Measurements from ENCODE around the gene KRTAP4-12. TPM values are rescaled to one million over a fixed set of nuclear protein-coding genes. Genes with fewer than 3 reads are reported as not detected.
"Not testable (repeated sequence)": the region's sequence is repeated elsewhere in the genome, so short reads cannot be mapped to it uniquely, and the experiment has no call there.

The KRTAP4-12 gene
- total RNA-seq, 1 donor from 2014 or later, result not detected

GRCh38 chr17:41133880-41134735 is 10.1 kb upstream of the KRTAP4-12 start:
- DNase-seq (ENCODE audit: low spot score) (no peak), ATAC-seq (no peak)
- intact Hi-C loops (cut with DNase I), result no loop called here

- DNase-seq (ENCODE audit: low spot score) (no peak), ATAC-seq (no peak)
- intact Hi-C loops (cut with DNase I), result no loop called here
Measured at GRCh38 chr17:41131979-41132378, 8.0 kb upstream of the KRTAP4-12 start.

- intact Hi-C loops (cut with DNase I), result no loop called here
- DNase-seq (ENCODE audit: low spot score), result no peak
- no peak for ATAC-seq
Measured at GRCh38 chr17:41127371-41127770, 3.4 kb upstream of the KRTAP4-12 start.

GRCh38 chr17:41126412-41126811 is 2.4 kb upstream of the KRTAP4-12 start:
- intact Hi-C loops (cut with DNase I), result no loop called here
- no peak for DNase-seq (ENCODE audit: low spot score)
- no peak for ATAC-seq

- DNase-seq (ENCODE audit: low spot score), result no peak
Measured at GRCh38 chr17:41125064-41125463, 1.1 kb upstream of the KRTAP4-12 start.

GRCh38 chr17:41123292-41123990 is 541 bp downstream of the KRTAP4-12 start:
- ATAC-seq; intact Hi-C loops (cut with DNase I); DNase-seq (ENCODE audit: low spot score): not testable (repeated sequence)

More at GRCh38 chr17:41125064-41125463, 1.1 kb upstream of the KRTAP4-12 start:
- intact Hi-C loops (cut with DNase I), result no loop called here
- no peak for ATAC-seq

GRCh38 chr17:41121742-41122141 is 2.2 kb downstream of the KRTAP4-12 start:
- no peak for ATAC-seq
- no peak for DNase-seq (ENCODE audit: low spot score)
- intact Hi-C loops (cut with DNase I), result no loop called here

- ATAC-seq; intact Hi-C loops (cut with DNase I); DNase-seq (ENCODE audit: low spot score): not testable (repeated sequence)
Measured at GRCh38 chr17:41119696-41120690, 4.0 kb downstream of the KRTAP4-12 start.

GRCh38 chr17:41118721-41119120 is 5.3 kb downstream of the KRTAP4-12 start:
- no peak for DNase-seq (ENCODE audit: low spot score)
- intact Hi-C loops (cut with DNase I), result no loop called here
- no peak for ATAC-seq

GRCh38 chr17:41117846-41118386 is 6.1 kb downstream of the KRTAP4-12 start, which contains the start of gene KRTAP4-11:
Gene KRTAP4-11 (minus strand): TSS chr17:41118373. CDS start chr17:41118315, 58 bp downstream.
- ATAC-seq, result not testable (repeated sequence)

GRCh38 chr17:41116297-41116696 is 7.7 kb downstream of the KRTAP4-12 start:
- intact Hi-C loops (cut with DNase I), result no loop called here
- no peak for DNase-seq (ENCODE audit: low spot score)
- no peak for ATAC-seq

More at GRCh38 chr17:41117846-41118386, 6.1 kb downstream of the KRTAP4-12 start, which contains the start of gene KRTAP4-11:
- intact Hi-C loops (cut with DNase I); DNase-seq (ENCODE audit: low spot score): not testable (repeated sequence)

- ATAC-seq (no peak), DNase-seq (ENCODE audit: low spot score) (no peak)
- intact Hi-C loops (cut with DNase I), result no loop called here
Measured at GRCh38 chr17:41111151-41111885, 12.7 kb downstream of the KRTAP4-12 start.

- DNase-seq (ENCODE audit: low spot score); intact Hi-C loops (cut with DNase I); ATAC-seq: not testable (repeated sequence)
Measured at GRCh38 chr17:41108728-41109386, 15.1 kb downstream of the KRTAP4-12 start.

GRCh38 chr17:41107941-41108450 is 16.0 kb downstream of the KRTAP4-12 start:
- intact Hi-C loops (cut with DNase I), result no loop called here

GRCh38 chr17:41105347-41105746 is 18.6 kb downstream of the KRTAP4-12 start, which contains the start of gene KRTAP4-9:
Gene KRTAP4-9 (plus strand): TSS chr17:41105389. CDS start chr17:41105389, 0 bp downstream.
- ATAC-seq; DNase-seq (ENCODE audit: low spot score); intact Hi-C loops (cut with DNase I): not testable (repeated sequence)

More at GRCh38 chr17:41107941-41108450, 16.0 kb downstream of the KRTAP4-12 start:
- DNase-seq (ENCODE audit: low spot score) (no peak), ATAC-seq (no peak)

- ATAC-seq; intact Hi-C loops (cut with DNase I); DNase-seq (ENCODE audit: low spot score): not testable (repeated sequence)
Measured at GRCh38 chr17:41104386-41105038, 19.5 kb downstream of the KRTAP4-12 start.

Measured in sciatic nerve (tissue), 2 donors.